Measurements from ENCODE around the gene TTLL9.

The TTLL9 gene

GRCh38 chr20:31868853-31869672 is 1.4 kb upstream of the TTLL9 start:
- H3K4me3 ChIP-seq, result no peak overlapping the region
- no peak for DNase-seq (ENCODE audit: low read depth, low spot score)
- H3K36me3 ChIP-seq (ENCODE audit: insufficient read depth, low read length), result no peaks in the 10 kb centered on the region
- H3K27ac ChIP-seq, result no peak overlapping the region
- no peaks in the 10 kb centered on the region for H3K9me3 ChIP-seq (ENCODE audit: low read depth, low read length)
- TF ChIP-seq EZH2 (IDR thresholded peaks at IDR 0.05) (no peak), FOXP2 (optimal IDR thresholded peaks at IDR 0.05; ENCODE audit: control extremely low read depth, extremely low read length, insufficient read depth) (no peak)
- H3K9ac ChIP-seq (ENCODE audit: insufficient read length), result no peak overlapping the region

GRCh38 chr20:31869673-31869941 is 827 bp upstream of the TTLL9 start:
- Histone ChIP-seq H3K9me3 (ENCODE audit: low read depth, low read length) (no peaks in the 10 kb centered on the region), H3K9ac (ENCODE audit: insufficient read length) (no peak overlapping the region), H3K4me3 (peak overlapping the region; percentile 75), H3K27ac (no peak overlapping the region), H3K36me3 (ENCODE audit: insufficient read depth, low read length) (no peaks in the 10 kb centered on the region)
- no peak for TF ChIP-seq EZH2 (IDR thresholded peaks at IDR 0.05)
- no peak for TF ChIP-seq FOXP2 (optimal IDR thresholded peaks at IDR 0.05; ENCODE audit: control extremely low read depth, extremely low read length, insufficient read depth)
- DNase-seq (ENCODE audit: low read depth, low spot score), result no peak

GRCh38 chr20:31870726-31871617 is 538 bp downstream of the TTLL9 start:
- H3K36me3 ChIP-seq (ENCODE audit: insufficient read depth, low read length), result no peaks in the 10 kb centered on the region
- H3K4me3 ChIP-seq, result peak overlapping the region; percentile 75
- no peaks in the 10 kb centered on the region for H3K9me3 ChIP-seq (ENCODE audit: low read depth, low read length)
- peak overlapping the region; percentile 20 for H3K9ac ChIP-seq (ENCODE audit: insufficient read length)
- no peak overlapping the region for H3K27ac ChIP-seq
- no peak for DNase-seq (ENCODE audit: low read depth, low spot score)
- TF ChIP-seq FOXP2 (optimal IDR thresholded peaks at IDR 0.05; ENCODE audit: control extremely low read depth, extremely low read length, insufficient read depth), result no peak
- no peak for TF ChIP-seq EZH2 (IDR thresholded peaks at IDR 0.05)
- TF ChIP-seq POLR2AphosphoS5 (IDR thresholded peaks at IDR 0.05; ENCODE audit: borderline replicate concordance, low read depth, low read length), result no peak

GRCh38 chr20:31871618-31871954 is 1.2 kb downstream of the TTLL9 start:
- DNase-seq (ENCODE audit: low read depth, low spot score), result no peak
- H3K9ac ChIP-seq (ENCODE audit: insufficient read length), result no peak overlapping the region
- H3K9me3 ChIP-seq (ENCODE audit: low read depth, low read length), result no peaks in the 10 kb centered on the region
- TF ChIP-seq POLR2AphosphoS5 (IDR thresholded peaks at IDR 0.05; ENCODE audit: borderline replicate concordance, low read depth, low read length) (no peak), EZH2 (IDR thresholded peaks at IDR 0.05) (no peak)
- H3K36me3 ChIP-seq (ENCODE audit: insufficient read depth, low read length), result no peaks in the 10 kb centered on the region
- no peak overlapping the region for H3K27ac ChIP-seq
- H3K4me3 ChIP-seq, result no peak overlapping the region

- H3K4me3 ChIP-seq, result no peak overlapping the region
- H3K9ac ChIP-seq (ENCODE audit: insufficient read length), result no peak overlapping the region
- no peaks in the 10 kb centered on the region for H3K36me3 ChIP-seq (ENCODE audit: insufficient read depth, low read length)
- DNase-seq (ENCODE audit: low read depth, low spot score), result no peak
- H3K27ac ChIP-seq, result no peak overlapping the region
- H3K9me3 ChIP-seq (ENCODE audit: low read depth, low read length), result no peaks in the 10 kb centered on the region
- TF ChIP-seq POLR2AphosphoS5 (IDR thresholded peaks at IDR 0.05; ENCODE audit: borderline replicate concordance, low read depth, low read length), result no peak
- TF ChIP-seq EZH2 (IDR thresholded peaks at IDR 0.05), result no peak
- TF ChIP-seq FOXP2 (optimal IDR thresholded peaks at IDR 0.05; ENCODE audit: control extremely low read depth, extremely low read length, insufficient read depth), result no peak
These were observed 2.0 kb downstream of the TTLL9 start for GRCh38 chr20:31872406-31872805.

- no peak overlapping the region for H3K4me3 ChIP-seq
- H3K27ac ChIP-seq, result no peak overlapping the region
- no peaks in the 10 kb centered on the region for H3K36me3 ChIP-seq (ENCODE audit: insufficient read depth, low read length)
- H3K9ac ChIP-seq (ENCODE audit: insufficient read length), result no peak overlapping the region
- TF ChIP-seq EZH2 (IDR thresholded peaks at IDR 0.05) (no peak), FOXP2 (optimal IDR thresholded peaks at IDR 0.05; ENCODE audit: control extremely low read depth, extremely low read length, insufficient read depth) (no peak), POLR2AphosphoS5 (IDR thresholded peaks at IDR 0.05; ENCODE audit: borderline replicate concordance, low read depth, low read length) (no peak)
- no peak for DNase-seq (ENCODE audit: low read depth, low spot score)
- no peaks in the 10 kb centered on the region for H3K9me3 ChIP-seq (ENCODE audit: low read depth, low read length)
These were observed 5.2 kb downstream of the TTLL9 start for GRCh38 chr20:31875671-31876070.

GRCh38 chr20:31877684-31878083 is 7.2 kb downstream of the TTLL9 start:
- H3K9ac ChIP-seq (ENCODE audit: insufficient read length), result no peak overlapping the region
- no peak for TF ChIP-seq POLR2AphosphoS5 (IDR thresholded peaks at IDR 0.05; ENCODE audit: borderline replicate concordance, low read depth, low read length)
- no peaks in the 10 kb centered on the region for H3K9me3 ChIP-seq (ENCODE audit: low read depth, low read length)
- H3K36me3 ChIP-seq (ENCODE audit: insufficient read depth, low read length), result no peaks in the 10 kb centered on the region
- H3K4me3 ChIP-seq, result no peak overlapping the region
- DNase-seq (ENCODE audit: low read depth, low spot score), result no peak
- H3K27ac ChIP-seq, result no peak overlapping the region

GRCh38 chr20:31879143-31879987 is 8.9 kb downstream of the TTLL9 start:
- Histone ChIP-seq H3K9me3 (ENCODE audit: low read depth, low read length) (no peaks in the 10 kb centered on the region), H3K9ac (ENCODE audit: insufficient read length) (no peak overlapping the region), H3K27ac (no peak overlapping the region), H3K4me3 (peak overlapping the region; percentile 84), H3K36me3 (ENCODE audit: insufficient read depth, low read length) (no peaks in the 10 kb centered on the region)
- no peak for DNase-seq (ENCODE audit: low read depth, low spot score)
- peak; percentile 34 for TF ChIP-seq FOXP2 (optimal IDR thresholded peaks at IDR 0.05; ENCODE audit: control extremely low read depth, extremely low read length, insufficient read depth)
- peak; percentile 52; the same call in 1 of the 2 replicates for TF ChIP-seq POLR2AphosphoS5 (IDR thresholded peaks at IDR 0.05; ENCODE audit: borderline replicate concordance, low read depth, low read length)
- TF ChIP-seq EZH2 (IDR thresholded peaks at IDR 0.05), result no peak

All from SK-N-MC (cell line).